PFSK-1 (cell line): ENCODE measurements around the gene NXPH4.

Source experiments
- FOXP2 ChIP-seq: optimal IDR thresholded peaks from 2 replicates; pipeline ENCODE3; 2011; ENCODE audit warnings: borderline replicate concordance, control low read depth, inconsistent platforms; ENCODE audit not compliant: insufficient read depth; ENCODE audit errors: extremely low read length, extremely low read depth
- POLR2AphosphoS5 ChIP-seq: IDR thresholded peaks from 2 replicates; pipeline ENCODE4 v1.6.1; 2012; ENCODE audit warnings: low read depth, mild to moderate bottlenecking, control low read depth, low read length, moderate library complexity
- REST ChIP-seq, 2 experiments: IDR thresholded peaks; 2 replicates each; pipeline versions ENCODE4 v1.6.1 to v1.8.0; 2011 to 2012; ENCODE audit warnings: low read depth in 2 of 2, low read length in 2 of 2, control low read depth in 1 of 2, inconsistent platforms in 1 of 2, mild to moderate bottlenecking in 1 of 2, moderate library complexity in 1 of 2; ENCODE audit not compliant: insufficient read depth in 1 of 2
- TAF1 ChIP-seq: IDR thresholded peaks from 2 replicates; pipeline ENCODE4 v1.6.1; 2012; ENCODE audit warnings: low read length, control low read depth, borderline replicate concordance; ENCODE audit not compliant: insufficient read depth

- TF ChIP-seq POLR2AphosphoS5 (no peak), FOXP2 (no peak), TAF1 (no peak), REST (IDR thresholded peaks at IDR 0.05; ENCODE audit: insufficient read depth in 1 of 2, low read depth in 2 of 2, low read length in 2 of 2) (no peak)
These were observed 2.8 kb downstream of the NXPH4 start for GRCh38 chr12:57219205-57219992.
